Measurements from ENCODE around the gene CYTH1. TPM values are rescaled to one million over a fixed set of nuclear protein-coding genes. Genes with fewer than 3 reads are reported as not detected.

The CYTH1 gene
- total and polyA plus RNA-seq, 3 donors from 2014 or later, result 40.8 to 47.9 (median 42.2) TPM

DNA sequence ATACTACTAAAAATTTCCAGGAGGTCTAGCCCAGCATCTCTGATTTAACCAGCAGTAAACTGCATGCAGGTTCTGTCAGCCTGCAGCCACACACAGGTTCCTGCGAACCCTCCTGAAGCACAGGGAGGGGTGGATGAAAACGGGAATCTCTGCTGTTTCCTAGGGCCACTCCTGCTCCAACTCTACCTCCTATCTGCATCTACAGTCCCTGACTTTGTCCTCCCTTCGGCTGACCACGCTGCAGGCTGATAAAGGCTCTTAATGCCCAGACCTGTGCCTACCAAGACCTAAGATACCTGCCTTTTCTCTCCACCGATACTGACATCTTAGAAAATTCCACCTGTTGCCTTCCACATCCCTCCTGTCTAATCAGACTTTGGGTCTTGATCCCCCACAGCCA lies 50.2 kb downstream of the CYTH1 start:
- Histone ChIP-seq H3K4me1 (peaks cover 17% of the 10 kb centered on the region), H3K4me3 (no peak overlapping the region), H3K9me3 (no peaks in the 10 kb centered on the region), H3K36me3 (ENCODE audit: low read depth, missing control alignments) (no peaks in the 10 kb centered on the region), H3K27me3 (no peaks in the 10 kb centered on the region), H3K27ac (no peak overlapping the region)
- DNase-seq, result no peak
- intact Hi-C loops (cut with DNase I; ENCODE audit: low total_unique reads), result no loop called here
- no peak for TF ChIP-seq CTCF (IDR thresholded peaks at IDR 0.05)
- TF ChIP-seq POLR2A (IDR thresholded peaks at IDR 0.05), result no peak
- WGBS, 2 donors, result 68 to 77% methylated on average over 5 of the region's 5 CpGs

GRCh38 chr17:78729641-78730040 lies 52.4 kb downstream of the CYTH1 start:
- peaks cover 9% of the 10 kb centered on the region for H3K4me1 ChIP-seq
- WGBS, 2 donors, result 86 to 100% methylated on average over 1 of the region's 1 CpG
- intact Hi-C loops (cut with DNase I; ENCODE audit: low total_unique reads), result no loop called here
- no peaks in the 10 kb centered on the region for H3K27me3 ChIP-seq
- no peaks in the 10 kb centered on the region for H3K9me3 ChIP-seq
- no peaks in the 10 kb centered on the region for H3K36me3 ChIP-seq (ENCODE audit: low read depth, missing control alignments)
- DNase-seq, result no peak
- no peak overlapping the region for H3K4me3 ChIP-seq
- no peak overlapping the region for H3K27ac ChIP-seq
- TF ChIP-seq POLR2A (IDR thresholded peaks at IDR 0.05) (no peak), CTCF (IDR thresholded peaks at IDR 0.05) (no peak)

DNA sequence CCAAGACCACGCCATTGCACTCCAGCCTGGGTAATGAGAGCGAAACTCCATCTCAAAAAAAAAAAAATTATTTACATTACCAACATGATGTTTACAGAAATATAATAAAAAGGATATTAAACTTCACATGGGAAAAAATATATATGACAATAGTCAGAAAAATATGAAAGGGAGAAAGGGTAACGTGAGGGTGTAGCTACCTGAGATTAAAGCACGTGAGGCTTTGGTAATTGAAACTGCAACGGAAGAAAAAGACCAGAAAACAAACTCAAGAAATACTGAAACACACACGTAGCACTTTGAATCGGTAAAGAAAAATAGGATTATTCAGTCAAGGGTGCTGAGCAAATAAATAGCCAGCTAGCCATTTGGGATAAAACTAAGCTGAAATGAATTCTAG lies 53.6 kb downstream of the CYTH1 start:
- Histone ChIP-seq H3K9me3 (no peaks in the 10 kb centered on the region), H3K27ac (no peak overlapping the region), H3K36me3 (ENCODE audit: low read depth, missing control alignments) (no peaks in the 10 kb centered on the region), H3K27me3 (no peaks in the 10 kb centered on the region), H3K4me1 (peaks cover 5% of the 10 kb centered on the region), H3K4me3 (no peak overlapping the region)
- TF ChIP-seq CTCF (IDR thresholded peaks at IDR 0.05), result no peak
- no peak for TF ChIP-seq POLR2A (IDR thresholded peaks at IDR 0.05)
- intact Hi-C loops (cut with DNase I; ENCODE audit: low total_unique reads), result no loop called here
- 93 to 94% methylated on average over 7 of the region's 7 CpGs for WGBS, 2 donors
- no peak for DNase-seq

GRCh38 chr17:78727476-78728229 lies 54.4 kb downstream of the CYTH1 start:
- H3K4me3 ChIP-seq, result no peak overlapping the region
- no peaks in the 10 kb centered on the region for H3K36me3 ChIP-seq (ENCODE audit: low read depth, missing control alignments)
- no peaks in the 10 kb centered on the region for H3K27me3 ChIP-seq
- intact Hi-C loops (cut with DNase I; ENCODE audit: low total_unique reads), result no loop called here
- H3K4me1 ChIP-seq, result no peaks in the 10 kb centered on the region
- 88 to 94% methylated on average over 11 of the region's 11 CpGs for WGBS, 2 donors
- TF ChIP-seq CTCF (IDR thresholded peaks at IDR 0.05), result no peak
- TF ChIP-seq POLR2A (IDR thresholded peaks at IDR 0.05), result no peak
- H3K27ac ChIP-seq, result no peak overlapping the region
- DNase-seq, result no peak
- H3K9me3 ChIP-seq, result no peaks in the 10 kb centered on the region

DNA sequence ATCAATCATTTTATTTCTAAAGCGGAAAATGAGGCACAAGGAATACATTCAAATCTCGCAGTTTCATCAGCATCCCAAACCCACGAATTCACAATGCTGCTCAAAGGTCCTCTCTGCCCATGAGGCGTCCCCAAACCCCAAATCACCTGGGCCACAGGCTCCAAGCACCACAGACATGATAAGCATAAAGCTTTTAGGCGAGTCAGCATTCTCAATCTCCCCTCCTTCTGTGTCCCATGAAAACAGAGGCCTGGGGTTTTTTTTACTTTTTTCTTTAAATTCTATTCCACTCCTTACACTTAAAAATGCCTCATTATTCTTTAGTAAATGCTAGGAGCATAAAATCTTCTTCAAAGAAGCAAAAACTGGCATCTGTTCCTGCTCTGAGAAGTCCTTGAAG lies 55.0 kb downstream of the CYTH1 start:
- no peaks in the 10 kb centered on the region for H3K4me1 ChIP-seq
- H3K9me3 ChIP-seq, result no peaks in the 10 kb centered on the region
- no peak overlapping the region for H3K4me3 ChIP-seq
- TF ChIP-seq CTCF (IDR thresholded peaks at IDR 0.05) (no peak), POLR2A (IDR thresholded peaks at IDR 0.05) (no peak)
- 90 to 98% methylated on average over 5 of the region's 5 CpGs for WGBS, 2 donors
- no peak for DNase-seq
- no peaks in the 10 kb centered on the region for H3K27me3 ChIP-seq
- no peaks in the 10 kb centered on the region for H3K36me3 ChIP-seq (ENCODE audit: low read depth, missing control alignments)
- no peak overlapping the region for H3K27ac ChIP-seq
- intact Hi-C loops (cut with DNase I; ENCODE audit: low total_unique reads), result no loop called here

Data from testis (tissue), 3 donors.